ENCODE data around the gene SHB. TPM values are rescaled to one million over a fixed set of nuclear protein-coding genes. Genes with fewer than 3 reads are reported as not detected.

The SHB gene
- total RNA-seq, 1 experiment from 2014 or later: 7.6 TPM

GRCh38 chr9:38000332-38000731 lies 68.7 kb downstream of the SHB start:
- Mint-ChIP-seq H3K36me3 (ENCODE audit: insufficient read depth, unreplicated experiment) (peaks cover 4% of the 10 kb centered on the region), H3K4me3 (ENCODE audit: low read depth, unreplicated experiment) (no peak overlapping the region), H3K9me3 (ENCODE audit: low read depth, unreplicated experiment) (no peaks in the 10 kb centered on the region), H3K27ac (ENCODE audit: unreplicated experiment) (no peak overlapping the region), H3K27me3 (ENCODE audit: unreplicated experiment) (no peaks in the 10 kb centered on the region), H3K4me1 (ENCODE audit: low read depth, unreplicated experiment) (peaks cover 8% of the 10 kb centered on the region)
- no peak for DNase-seq
- TF ChIP-seq, protein P1, sequence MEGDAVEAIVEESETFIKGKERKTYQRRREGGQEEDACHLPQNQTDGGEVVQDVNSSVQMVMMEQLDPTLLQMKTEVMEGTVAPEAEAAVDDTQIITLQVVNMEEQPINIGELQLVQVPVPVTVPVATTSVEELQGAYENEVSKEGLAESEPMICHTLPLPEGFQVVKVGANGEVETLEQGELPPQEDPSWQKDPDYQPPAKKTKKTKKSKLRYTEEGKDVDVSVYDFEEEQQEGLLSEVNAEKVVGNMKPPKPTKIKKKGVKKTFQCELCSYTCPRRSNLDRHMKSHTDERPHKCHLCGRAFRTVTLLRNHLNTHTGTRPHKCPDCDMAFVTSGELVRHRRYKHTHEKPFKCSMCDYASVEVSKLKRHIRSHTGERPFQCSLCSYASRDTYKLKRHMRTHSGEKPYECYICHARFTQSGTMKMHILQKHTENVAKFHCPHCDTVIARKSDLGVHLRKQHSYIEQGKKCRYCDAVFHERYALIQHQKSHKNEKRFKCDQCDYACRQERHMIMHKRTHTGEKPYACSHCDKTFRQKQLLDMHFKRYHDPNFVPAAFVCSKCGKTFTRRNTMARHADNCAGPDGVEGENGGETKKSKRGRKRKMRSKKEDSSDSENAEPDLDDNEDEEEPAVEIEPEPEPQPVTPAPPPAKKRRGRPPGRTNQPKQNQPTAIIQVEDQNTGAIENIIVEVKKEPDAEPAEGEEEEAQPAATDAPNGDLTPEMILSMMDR (IDR thresholded peaks at IDR 0.05; ENCODE audit: unreplicated experiment): no peak
- no TSS peak for BruUV-seq (replicated peaks)
- CTCF ChIA-PET: no interaction called here
- intact Hi-C loops (cut with micrococcal nuclease; ENCODE audit: unreplicated experiment): no loop called here

DNA sequence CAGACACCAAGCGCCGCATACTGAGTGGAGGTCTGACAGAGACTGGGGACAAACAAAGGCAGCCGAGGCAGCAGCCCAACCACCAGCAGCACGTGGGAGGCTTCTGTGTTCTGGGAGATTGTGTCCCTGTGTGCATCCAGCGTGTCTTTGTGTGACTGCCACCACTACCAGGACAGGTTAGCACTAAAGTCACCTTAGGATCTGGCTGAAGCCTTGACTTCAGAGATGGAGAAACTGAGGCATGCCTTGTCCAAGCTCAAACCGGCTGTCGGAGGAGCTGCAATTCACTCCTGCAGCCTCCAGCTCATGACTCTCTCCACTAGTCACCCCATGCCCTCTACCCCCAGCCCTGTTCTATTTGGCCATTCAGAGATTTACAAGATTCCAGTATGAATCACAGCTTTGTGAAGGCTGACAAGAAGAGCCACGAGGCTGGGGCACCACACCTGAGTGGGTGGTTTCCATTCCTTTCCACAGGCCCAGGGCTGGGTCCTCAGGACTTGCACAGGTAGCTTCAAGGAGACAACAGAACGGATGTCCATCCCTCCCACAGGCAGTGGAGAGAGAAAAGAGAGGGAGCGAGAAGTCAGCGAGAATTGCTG lies 69.3 kb downstream of the SHB start:
- CTCF ChIA-PET: no interaction called here
- peaks cover 8% of the 10 kb centered on the region for H3K4me1 Mint-ChIP-seq (ENCODE audit: low read depth, unreplicated experiment)
- DNase-seq: no peak

DNA sequence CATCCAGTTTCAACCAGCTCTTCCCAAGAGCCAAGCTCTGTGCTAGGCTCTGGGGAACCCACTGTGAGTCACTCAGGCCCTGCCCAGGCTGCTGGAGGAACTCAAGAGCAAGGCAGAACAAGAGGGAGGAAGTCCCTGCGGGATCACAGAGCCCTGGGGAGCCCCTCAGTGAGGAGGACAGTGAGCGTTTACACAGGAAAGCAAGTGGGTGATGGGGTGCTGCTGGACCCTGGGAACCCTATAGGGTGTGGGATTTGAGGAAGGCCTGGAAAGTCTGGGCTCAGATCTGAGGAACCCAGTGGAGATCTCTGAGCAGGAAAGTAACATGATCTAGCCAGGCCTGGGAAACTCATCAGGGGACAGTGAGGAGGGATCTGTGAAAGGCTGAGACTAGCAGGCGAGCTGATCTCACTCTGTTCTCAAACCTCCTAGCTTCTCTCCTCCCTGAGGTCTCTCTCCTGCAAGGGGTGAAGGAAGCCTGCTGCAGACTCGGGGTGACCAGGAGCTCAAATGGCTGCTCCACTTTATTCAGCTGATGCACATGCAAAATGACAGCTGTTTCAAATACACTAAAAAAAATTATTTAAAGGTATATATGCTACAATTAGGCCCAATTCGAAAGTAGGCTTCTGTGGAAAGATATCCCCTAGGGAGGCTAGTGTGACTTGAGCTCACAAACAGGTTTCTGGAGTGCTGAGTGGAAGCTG lies 70.0 kb downstream of the SHB start:
- no TSS peak for BruUV-seq (replicated peaks)
- H3K4me3 Mint-ChIP-seq (ENCODE audit: low read depth, unreplicated experiment): no peak overlapping the region
- H3K4me1 Mint-ChIP-seq (ENCODE audit: low read depth, unreplicated experiment): peaks cover 8% of the 10 kb centered on the region
- DNase-seq: no peak
- intact Hi-C loops (cut with micrococcal nuclease; ENCODE audit: unreplicated experiment): no loop called here
- peaks cover 4% of the 10 kb centered on the region for H3K36me3 Mint-ChIP-seq (ENCODE audit: insufficient read depth, unreplicated experiment)
- H3K9me3 Mint-ChIP-seq (ENCODE audit: low read depth, unreplicated experiment): no peaks in the 10 kb centered on the region
- TF ChIP-seq, protein P1 (IDR thresholded peaks at IDR 0.05; ENCODE audit: unreplicated experiment): no peak
- no peak overlapping the region for H3K27ac Mint-ChIP-seq (ENCODE audit: unreplicated experiment)
- CTCF ChIA-PET: no interaction called here
- no peaks in the 10 kb centered on the region for H3K27me3 Mint-ChIP-seq (ENCODE audit: unreplicated experiment)

More for the DNA sequence above, 69.3 kb downstream of the SHB start:
- Mint-ChIP-seq H3K4me3 (ENCODE audit: low read depth, unreplicated experiment) (no peak overlapping the region), H3K27me3 (ENCODE audit: unreplicated experiment) (no peaks in the 10 kb centered on the region), H3K9me3 (ENCODE audit: low read depth, unreplicated experiment) (no peaks in the 10 kb centered on the region), H3K27ac (ENCODE audit: unreplicated experiment) (no peak overlapping the region), H3K36me3 (ENCODE audit: insufficient read depth, unreplicated experiment) (peaks cover 4% of the 10 kb centered on the region)
- BruUV-seq (replicated peaks): no TSS peak
- intact Hi-C loops (cut with micrococcal nuclease; ENCODE audit: unreplicated experiment): no loop called here
- TF ChIP-seq, protein P1 (IDR thresholded peaks at IDR 0.05; ENCODE audit: unreplicated experiment): no peak

DNA sequence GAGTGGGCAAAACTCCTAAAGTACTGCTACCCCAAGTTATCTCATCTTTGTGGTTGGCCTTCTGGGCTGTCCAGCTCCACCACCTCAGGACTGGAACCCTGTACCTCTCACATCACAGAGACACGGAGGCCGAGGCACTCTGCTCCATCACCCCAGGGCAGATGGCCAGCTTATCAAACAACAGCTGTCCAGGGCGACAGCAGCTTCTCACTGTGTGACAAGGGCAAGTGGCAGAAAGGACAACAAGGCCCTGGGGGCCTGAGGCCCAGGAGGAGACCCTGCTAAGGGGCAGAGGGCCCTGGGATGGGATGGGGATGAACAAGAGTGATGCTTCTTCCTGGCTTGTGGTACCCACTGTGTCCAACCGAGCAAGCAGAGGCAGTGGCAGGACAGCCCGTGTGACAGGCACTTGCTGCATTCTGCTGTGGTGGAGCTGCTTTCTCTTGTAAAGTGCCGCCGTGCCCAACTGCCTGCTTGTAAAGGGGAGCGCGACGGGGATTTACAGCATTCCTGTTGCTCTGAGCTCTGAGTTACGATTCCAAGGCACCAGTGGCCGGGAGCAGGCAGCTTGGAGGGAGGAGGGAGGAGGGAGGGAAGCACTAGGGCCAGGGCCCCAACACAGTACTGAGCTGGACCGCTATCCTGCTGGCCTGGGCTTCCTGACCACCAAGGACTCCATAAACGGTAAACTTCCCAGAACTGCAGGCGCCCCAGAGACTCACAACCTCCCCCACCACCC lies 71.2 kb downstream of the SHB start:
- TF ChIP-seq, protein P1 (IDR thresholded peaks at IDR 0.05; ENCODE audit: unreplicated experiment): no peak
- no TSS peak for BruUV-seq (replicated peaks)
- Mint-ChIP-seq H3K9me3 (ENCODE audit: low read depth, unreplicated experiment) (no peaks in the 10 kb centered on the region), H3K4me3 (ENCODE audit: low read depth, unreplicated experiment) (no peak overlapping the region), H3K4me1 (ENCODE audit: low read depth, unreplicated experiment) (peaks cover 13% of the 10 kb centered on the region), H3K27me3 (ENCODE audit: unreplicated experiment) (no peaks in the 10 kb centered on the region), H3K27ac (ENCODE audit: unreplicated experiment) (no peak overlapping the region), H3K36me3 (ENCODE audit: insufficient read depth, unreplicated experiment) (peaks cover 5% of the 10 kb centered on the region)
- no peak for DNase-seq
- CTCF ChIA-PET: no interaction called here
- intact Hi-C loops (cut with micrococcal nuclease; ENCODE audit: unreplicated experiment): no loop called here
